ENCODE results near the gene HYI.
A peak's percentile ranks its signal among the peaks of the same experiment; 100 is the strongest.
"Not testable (repeated sequence)": the region's sequence is repeated elsewhere in the genome, so short reads cannot be mapped to it uniquely, and the experiment has no call there.

Gene HYI, protein sequence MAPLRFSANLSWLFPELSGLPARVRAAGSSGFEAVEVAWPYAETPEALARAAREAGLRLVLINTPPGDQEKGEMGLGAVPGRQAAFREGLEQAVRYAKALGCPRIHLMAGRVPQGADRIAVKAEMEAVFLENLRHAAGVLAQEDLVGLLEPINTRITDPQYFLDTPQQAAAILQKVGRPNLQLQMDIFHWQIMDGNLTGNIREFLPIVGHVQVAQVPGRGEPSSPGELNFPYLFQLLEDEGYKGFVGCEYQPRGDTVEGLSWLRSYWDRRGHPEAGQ

DNA sequence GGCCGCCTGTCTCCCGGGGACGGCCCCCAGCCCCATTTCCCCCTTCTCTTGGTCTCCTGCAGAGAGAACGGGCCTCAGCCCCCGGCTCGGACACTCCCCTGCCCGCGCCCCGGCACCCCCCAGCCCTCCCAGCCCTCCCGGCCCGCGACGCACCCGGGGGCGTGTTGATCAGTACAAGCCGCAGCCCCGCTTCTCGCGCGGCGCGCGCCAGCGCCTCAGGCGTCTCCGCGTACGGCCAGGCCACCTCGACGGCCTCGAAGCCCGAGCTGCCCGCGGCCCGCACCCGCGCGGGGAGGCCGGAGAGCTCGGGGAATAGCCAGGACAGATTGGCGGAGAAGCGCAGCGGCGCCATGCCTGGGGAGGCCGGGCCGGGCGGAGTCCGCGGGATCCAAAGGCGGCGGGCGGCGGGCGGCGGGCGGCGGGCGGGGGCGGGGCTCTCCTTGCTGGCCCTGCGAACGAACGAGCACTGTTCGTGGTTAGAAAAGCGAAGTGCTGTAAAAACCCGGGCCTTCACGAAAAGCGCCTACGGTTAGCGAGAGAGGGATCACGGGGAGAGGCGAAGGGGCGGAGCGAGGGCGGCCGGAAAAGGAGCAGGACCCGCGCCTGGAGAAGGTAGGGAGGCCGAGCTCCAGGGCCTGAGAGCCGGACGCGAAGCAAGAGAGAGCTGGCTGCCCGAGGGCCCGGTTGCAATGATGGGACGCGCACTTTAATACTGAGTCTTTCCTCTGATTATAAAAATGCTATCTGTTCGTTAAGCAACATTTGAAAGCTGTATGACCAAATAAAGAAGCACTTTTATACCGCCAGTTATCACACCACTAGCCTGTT, at the start of gene HYI:
Gene HYI (minus strand): TSS at position 490 of the 828 bp plus-strand sequence. CDS start 138 bp downstream, at position 352.
- DNase-seq: peak; percentile 89

DNA sequence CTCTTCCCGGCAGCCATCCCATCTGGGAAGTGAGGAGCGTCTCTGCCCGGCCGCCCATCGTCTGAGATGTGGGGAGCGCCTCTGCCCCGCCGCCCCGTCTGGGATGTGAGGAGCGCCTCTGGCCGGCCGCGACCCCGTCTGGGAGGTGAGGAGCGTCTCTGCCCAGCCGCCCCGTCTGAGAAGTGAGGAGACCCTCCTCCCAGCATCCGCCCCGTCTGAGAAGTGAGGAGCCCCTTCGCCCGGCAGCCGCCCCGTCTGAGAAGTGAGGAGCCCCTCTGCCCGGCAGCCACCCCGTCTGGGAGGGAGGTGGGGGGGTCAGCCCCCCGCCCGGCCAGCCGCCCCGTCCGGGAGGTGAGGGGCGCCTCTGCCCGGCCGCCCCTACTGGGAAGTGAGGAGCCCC, 48.1 kb upstream of the HYI start:
- not testable (repeated sequence) for DNase-seq

DNA sequence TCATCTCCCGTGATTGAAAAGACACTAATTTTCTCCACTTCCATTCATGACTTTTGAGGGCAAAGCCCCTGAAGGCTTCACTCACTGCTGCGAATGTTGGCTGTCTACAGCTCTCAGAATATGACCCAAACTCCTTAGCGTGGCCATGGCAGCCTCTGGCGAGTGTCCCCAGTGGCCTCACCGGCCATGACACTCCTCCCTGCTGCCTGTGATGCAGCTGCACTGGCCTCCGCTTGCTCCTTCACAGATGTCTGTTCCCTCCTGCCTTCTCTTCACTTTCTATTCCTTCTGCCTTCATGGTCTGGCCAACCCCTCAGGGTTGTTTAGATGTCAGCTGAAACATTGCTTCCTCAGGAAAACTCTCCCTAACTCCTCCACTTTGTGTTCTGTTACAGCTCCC, 46.2 kb upstream of the HYI start:
- DNase-seq: no peak

DNA sequence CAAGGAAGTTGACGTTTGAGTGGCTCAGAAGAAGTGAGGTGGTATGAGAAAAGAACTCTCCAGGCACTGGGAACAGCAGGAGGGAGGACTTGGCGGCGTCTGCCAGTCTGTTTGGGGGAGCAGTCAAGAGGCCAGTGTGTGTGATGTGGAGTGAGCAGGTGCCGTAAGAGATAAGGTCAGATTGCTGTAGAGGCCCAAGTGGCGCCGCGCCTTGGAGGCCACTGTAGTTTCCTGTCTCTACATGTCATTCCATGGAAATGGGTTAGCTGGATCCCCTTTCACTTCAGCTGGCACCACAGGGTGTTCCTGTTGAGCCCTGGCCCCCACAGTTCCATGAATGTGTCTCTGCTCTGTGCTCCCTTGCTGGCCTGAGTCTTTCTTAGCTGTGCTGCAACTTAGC, 41.5 kb upstream of the HYI start:
- DNase-seq: no peak

DNA sequence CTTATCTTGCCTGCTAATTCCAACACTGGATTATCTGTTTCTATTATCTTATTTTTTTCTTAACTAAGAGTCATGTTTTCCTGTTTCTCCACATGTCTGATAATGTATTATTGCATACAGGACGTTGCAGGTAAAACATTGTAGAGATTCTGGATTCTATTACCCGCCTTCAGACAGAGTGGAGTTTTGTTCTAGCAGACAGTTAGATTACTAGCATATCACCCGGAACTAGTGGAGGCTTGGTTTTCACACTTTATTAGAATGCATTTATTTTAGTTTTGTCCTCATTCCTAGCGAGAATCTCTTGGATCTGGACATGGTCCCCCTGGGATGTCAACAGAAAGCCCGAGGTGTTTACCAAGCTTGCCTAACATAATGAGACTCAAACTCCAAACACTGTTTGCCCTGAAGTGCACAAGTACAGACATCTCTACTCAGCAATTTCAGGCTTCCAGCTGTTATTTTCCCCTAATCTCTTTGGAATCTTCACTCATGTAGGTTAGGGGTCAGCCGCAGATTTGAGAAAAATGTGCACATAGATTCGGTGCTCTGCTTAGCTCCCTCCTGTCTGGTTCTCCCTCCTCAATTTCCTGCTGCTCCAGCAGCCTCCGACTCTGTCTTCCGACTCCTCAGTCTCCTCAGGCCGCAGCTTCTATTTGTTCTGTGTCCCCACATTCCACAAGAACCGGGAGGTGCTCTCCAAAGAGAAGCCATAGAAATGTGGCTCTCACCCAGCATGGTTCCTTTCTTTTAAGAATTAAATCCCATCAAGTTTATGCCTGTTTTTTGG, 40.1 kb upstream of the HYI start:
- DNase-seq: no peak

DNA sequence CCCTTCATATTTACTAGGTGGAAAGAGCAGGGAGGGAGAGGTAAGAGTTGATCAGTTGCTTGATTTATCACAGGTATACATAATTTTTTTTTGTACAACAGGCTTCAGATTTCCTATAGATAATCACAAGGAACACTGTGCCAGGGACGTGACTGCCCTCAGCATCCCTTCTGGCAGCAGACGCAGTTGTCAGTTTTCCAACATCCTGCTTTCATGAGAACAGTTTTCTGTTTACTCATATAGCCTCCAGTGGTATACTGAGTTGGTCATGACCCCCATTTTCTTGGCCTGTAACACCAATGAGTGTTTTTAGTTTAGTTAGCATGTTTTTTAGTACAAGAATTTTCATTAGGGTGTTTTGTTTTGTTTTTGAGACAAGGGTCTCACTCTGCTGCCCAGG, 39.1 kb upstream of the HYI start:
- no peak for DNase-seq

DNA sequence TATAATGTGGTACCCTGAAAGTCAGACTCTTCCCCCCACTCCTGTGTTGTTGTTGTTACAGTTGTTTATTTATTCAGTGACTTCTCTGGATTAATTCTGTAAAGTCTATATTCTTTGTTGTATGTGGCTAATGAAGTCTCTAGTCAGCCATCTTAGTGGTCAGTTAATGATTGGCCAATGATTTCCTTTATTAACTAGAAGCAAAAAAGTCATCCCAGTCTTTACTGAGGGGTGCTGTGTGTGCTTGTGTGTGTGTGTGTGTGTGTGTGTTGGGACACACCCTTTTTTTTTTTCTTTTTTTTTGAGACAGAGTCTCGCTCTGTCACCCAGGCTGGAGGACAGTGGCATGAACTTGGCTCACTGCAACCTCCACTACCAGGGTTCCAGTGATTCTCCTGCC, 37.3 kb upstream of the HYI start:
- no peak for DNase-seq

DNA sequence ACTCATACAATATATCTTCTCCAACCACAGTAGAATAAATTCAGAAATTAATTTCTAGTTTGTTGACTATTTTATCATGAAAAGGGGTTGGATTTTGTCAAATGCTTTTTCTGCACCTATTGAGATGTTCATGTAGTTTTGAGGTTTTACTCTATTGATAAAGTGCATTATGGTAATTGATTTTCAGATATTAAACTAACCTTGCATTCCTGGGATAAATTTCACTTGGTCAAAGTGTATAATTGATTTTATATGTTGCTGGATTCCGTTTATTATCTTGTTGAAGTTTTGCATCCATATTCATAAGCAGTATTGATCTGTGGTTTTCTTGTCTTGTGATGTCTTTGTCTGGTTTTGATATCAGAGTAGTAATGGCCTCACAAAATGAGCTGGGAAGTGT, 34.4 kb upstream of the HYI start:
- no peak for DNase-seq

DNA sequence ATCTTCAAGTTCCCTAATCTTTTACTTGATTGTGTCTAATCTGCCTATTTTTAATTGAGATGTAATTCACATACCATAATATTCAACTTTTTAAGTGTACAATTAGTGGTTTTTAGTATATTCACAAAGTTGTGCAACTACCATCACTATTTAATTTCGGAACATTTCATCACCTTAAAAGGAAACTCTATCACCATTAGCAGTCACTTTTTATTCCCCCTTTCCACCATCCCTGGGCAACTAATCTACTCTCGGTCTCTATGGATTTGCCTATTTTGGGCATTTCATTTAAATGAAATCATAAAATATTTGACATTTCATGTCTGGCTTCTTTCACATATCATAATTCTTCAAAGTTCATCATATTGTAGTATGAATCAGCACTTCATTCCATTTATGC, 30.6 kb upstream of the HYI start:
- no peak for DNase-seq

DNA sequence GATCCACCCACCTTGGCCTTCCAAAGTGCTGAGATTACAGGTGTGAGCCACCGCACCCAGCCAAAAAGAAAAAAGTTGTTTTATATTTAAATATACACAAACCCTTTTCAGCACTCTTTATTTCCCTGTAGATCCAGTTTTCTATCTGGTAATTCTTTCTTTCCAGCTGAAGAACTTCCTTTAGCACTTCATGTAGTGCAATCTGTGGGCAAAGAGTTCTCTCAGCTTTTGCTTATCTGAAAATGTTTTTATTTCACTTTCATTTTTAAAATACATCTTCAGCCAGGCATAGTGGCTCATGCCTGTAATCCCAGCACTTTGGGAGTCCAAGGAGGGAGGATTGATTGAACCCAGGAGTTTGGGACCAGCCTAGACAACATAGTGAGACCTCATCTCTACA, 28.5 kb upstream of the HYI start:
- DNase-seq: no peak

DNA sequence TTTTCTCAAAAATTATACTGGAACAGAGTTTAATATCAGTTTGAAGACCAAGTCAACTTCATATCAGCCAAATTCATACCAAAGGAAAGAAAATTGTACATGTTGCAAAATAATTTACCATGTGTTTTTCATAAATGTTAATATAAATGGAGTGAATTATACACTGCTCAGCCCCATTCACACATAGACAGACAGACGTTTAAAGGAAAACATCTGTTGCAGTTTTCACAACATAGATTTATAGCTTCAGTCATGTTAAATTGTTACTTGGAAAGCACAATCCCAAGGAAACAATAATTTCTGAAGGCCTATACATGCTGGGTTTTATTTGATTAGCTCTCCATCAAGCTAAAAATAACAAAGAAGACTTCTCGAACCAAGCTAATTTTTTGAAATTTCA, 27.8 kb upstream of the HYI start:
- DNase-seq: no peak

DNA sequence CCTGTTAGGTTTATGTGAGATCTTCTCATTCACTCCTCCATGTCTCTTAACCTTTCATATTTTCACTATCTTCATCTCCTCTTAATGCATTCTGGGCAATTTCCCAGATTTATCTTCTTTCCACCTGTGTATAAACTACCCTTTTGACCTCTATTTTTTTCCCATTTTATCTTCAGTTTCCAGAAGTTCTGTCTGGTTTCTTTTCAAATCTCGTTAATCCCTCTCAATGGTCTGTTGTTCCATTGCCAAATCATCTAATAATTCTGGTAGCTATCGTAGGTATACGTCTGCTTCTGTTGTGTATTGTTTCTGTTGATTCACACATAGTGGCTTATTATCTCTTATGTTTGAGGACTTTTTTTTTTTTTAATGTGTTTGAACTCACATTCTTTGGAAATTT, 25.7 kb upstream of the HYI start:
- no peak for DNase-seq

DNA sequence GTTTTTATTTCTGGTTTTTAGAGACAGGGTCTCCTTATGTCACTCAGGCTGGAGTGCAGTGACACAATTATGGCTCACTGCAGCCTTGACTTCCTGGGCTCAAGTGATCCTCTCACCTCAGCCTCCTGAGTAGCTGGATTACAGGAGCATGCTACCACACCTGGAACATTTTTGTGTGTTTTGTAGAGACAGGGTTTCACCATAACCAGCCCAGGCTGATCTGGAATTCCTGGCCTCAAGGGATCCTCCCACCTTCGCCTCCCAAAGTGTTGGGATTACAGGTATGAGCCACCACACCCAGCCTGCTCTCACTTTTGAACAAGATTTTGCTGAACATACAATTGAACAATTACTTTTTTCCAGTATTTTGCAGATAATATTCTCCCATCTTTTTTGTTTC, 24.0 kb upstream of the HYI start:
- no peak for DNase-seq

DNA sequence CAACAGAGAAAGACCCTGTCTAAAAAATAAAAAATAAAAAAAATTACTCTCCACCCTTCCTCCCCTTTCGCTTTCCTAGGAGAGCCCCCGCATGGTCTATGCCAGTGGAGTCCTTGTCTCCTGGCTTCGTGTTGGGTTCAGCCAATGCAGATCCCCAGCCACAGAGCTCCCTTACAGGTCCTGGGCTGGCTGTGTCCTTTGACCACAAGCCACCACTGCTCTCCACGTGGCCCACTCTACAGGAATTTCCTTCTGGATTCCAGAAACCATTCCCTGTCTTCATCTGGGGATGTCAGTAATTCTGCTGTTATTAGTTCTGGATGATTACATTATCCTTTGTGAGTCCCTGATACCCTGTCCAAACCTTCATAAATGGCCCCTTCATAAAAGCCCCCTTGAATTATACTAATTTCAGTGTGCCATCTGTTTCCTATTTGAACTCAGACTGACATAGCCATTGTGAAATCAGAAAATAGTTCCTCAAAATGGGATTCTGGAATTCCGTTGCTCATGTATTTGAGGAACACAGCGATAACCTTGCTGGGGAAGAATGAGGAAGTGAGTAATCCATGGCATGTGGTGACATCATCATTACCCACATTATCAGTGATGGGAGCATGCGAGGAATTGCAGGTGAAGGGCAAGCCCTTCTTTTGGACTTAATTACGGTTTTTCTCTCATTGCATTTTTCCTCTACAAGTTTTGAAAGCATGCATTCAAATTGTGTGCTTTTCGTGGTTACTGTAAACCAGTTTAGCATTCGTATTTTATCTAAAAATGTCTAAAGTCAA, 22.1 kb upstream of the HYI start:
- not testable (repeated sequence) for DNase-seq

DNA sequence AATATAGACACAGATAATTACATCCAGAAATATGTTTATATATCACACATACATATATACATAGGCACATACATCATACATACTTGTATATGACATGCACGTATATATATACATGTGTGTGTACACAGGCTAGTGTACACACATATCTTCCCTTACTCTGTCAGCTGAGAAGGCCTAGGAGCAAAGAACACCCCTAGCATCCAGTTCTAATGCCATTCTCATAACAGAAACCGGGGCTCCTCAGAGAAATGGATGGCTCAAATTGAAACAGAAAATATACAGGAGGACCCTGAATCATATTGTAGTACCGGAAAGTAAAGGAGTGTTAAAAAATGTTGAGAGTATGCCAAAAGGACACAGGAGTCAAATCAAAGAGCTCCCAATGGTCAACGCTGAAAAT, 19.7 kb upstream of the HYI start:
- no peak for DNase-seq

DNA sequence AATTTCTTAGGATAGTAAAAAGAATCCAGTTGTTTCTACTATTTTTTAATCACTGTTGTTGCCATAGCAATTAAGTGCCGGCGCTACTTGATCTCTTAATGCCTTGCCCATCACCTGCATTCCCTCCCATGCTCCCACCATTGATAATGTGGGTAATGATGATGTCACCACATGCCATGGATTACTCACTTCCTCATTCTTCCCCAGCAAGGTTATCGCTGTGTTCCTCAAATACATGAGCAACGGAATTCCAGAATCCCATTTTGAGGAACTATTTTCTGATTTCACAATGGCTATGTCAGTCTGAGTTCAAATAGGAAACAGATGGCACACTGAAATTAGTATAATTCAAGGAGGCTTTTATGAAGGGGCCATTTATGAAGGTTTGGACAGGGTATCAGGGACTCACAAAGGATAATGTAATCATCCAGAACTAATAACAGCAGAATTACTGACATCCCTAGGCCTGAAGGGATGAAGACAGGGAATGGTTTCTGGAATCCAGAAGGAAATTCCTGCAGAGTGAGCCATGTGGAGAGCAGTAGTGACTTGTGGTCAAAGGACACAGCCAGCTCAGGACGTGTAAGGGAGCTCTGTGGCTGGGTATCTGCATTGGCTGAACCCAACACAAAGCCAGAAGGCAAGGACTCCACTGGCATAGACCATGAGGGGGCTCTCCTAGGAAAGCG, 18.9 kb upstream of the HYI start:
- DNase-seq: not testable (repeated sequence)

DNA sequence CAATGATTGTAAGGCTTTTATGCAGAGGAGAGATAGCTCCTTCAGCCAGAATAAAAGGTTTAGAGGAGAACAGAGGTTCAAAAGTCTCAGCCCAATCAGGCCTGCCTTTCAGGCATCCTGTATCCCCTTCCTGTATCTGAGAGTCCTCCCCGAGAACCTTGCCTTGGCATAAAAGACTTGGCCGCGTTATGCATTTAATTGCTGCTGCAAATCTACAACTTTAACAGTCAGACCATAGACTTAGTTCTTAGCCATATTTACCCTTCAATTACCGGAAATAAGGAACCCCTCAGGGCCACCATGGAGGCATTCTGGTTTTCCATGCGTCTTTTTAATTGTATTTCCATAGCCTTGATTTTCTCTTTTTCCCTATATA, 18.3 kb upstream of the HYI start:
- DNase-seq: no peak

DNA sequence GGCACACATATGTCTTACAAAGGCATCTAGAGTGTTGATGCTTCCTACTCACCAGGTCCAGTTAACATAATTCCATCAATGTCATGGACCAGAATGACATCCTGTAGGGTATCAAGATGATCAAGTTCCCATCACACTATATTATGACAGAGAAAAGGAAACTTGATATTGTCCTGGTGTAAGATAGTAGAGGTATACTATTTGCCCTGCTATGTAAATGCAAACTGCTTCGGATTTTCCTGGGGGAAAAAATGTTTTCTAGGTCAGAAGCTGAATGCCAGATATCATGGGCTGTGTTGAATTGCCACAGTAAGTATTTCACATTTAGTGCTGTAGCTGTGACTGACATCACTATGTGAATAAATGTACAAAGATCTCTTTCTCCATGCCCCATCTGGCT, 16.2 kb upstream of the HYI start:
- DNase-seq: no peak

DNA sequence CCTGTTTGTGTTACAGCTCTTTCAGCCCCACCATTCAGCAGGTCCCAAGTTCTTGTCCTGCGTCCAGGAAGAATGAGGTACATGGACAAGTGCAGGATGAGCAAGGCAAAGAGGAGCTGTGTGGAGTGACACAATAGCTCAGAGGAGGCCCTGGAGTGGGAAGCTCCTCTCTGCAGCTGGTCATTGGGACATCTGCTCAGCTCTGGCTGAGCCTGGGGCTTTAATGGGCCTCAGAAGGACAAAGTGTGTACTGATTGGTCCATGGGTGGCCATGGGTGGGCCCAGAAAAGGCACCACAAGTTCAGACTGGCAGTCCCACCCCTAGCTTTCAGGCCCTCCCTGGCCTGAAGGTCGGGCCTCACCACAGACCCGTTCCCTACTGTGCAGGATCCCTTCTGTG, 14.7 kb upstream of the HYI start:
- DNase-seq: no peak

DNA sequence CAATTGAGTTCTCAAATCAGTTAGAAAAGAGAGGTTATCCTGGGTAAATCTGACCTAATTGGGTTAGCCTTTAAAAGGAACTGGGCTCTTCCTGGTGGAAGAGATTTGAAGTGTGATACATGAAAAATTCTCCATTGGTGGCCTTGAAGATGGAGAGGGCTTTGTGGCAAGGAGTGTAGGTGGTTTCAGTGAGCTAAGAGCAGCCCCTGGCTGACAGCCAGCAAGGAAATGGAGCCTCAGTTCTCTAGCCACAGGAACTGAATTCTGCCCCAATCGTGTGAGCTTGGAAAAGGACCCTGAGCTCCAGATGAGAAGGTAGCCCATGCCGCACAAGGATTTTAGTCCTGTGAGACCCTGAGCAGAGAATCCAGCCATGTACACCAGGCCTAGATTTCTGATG, 12.7 kb upstream of the HYI start:
- DNase-seq: no peak

DNA sequence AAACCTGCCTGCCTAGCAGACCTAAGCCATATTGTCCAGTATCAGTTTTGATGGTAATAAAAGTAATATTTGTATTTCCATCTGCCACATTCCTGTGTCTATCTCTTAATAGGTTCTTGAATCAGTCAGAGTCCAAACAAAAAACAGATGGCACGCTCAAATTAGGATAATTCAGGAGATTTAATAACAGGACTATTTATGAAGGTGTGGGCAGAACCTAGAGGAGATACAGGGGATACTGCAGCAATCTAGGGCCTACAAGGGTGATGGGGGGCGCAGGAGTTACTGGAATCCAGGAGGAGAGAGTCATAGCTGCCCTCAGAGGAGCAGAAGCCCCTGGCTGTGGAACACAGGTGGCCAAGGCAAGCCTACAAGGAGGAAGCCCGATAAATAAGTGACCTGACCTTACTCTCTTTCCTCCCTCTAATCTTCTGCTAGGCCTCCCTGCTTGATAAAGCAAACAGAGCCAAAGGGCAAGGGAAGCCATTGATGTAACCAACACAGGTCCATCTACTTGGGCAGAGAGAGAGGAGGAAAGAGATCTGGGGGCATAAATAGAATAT, 11.9 kb upstream of the HYI start:
- no peak for DNase-seq

All from NCI-H2107 (cell line).